GM18505 (cell line): Measurements from ENCODE around the gene OSBPL5.

Experiments used
- ATAC-seq: cut with Tn5 transposase; IDR thresholded peaks from one replicate; pipeline ENCODE4 v1.9.1; 2021; ENCODE audit not compliant: unreplicated experiment
- POLR2A ChIP-seq: IDR thresholded peaks from 4 replicates; pipeline ENCODE4 v1.6.1; 2011; ENCODE audit warnings: borderline replicate concordance; ENCODE audit not compliant: insufficient read depth, insufficient read length; ENCODE audit errors: extremely low read depth

The OSBPL5 gene

GRCh38 chr11:3192511-3193372, 27.6 kb upstream of the OSBPL5 start:
- no peak for TF ChIP-seq POLR2A
- no peak for ATAC-seq

GRCh38 chr11:3191586-3192324, 26.6 kb upstream of the OSBPL5 start:
- no peak for TF ChIP-seq POLR2A
- no peak for ATAC-seq

GRCh38 chr11:3190600-3190999, 25.5 kb upstream of the OSBPL5 start:
- ATAC-seq, result no peak
- TF ChIP-seq POLR2A, result no peak

- ATAC-seq, result no peak
Observed at GRCh38 chr11:3189886-3190583, 24.9 kb upstream of the OSBPL5 start.

GRCh38 chr11:3189196-3189843, 24.2 kb upstream of the OSBPL5 start:
- no peak for TF ChIP-seq POLR2A
- ATAC-seq, result no peak

More at GRCh38 chr11:3189886-3190583, 24.9 kb upstream of the OSBPL5 start:
- no peak for TF ChIP-seq POLR2A

GRCh38 chr11:3188496-3189195, 23.5 kb upstream of the OSBPL5 start:
- TF ChIP-seq POLR2A, result no peak

GRCh38 chr11:3186166-3186953, 21.2 kb upstream of the OSBPL5 start:
- TF ChIP-seq POLR2A, result no peak
- ATAC-seq, result no peak

More at GRCh38 chr11:3188496-3189195, 23.5 kb upstream of the OSBPL5 start:
- no peak for ATAC-seq

- TF ChIP-seq POLR2A, result no peak
- no peak for ATAC-seq
Observed at GRCh38 chr11:3184732-3185347, 19.7 kb upstream of the OSBPL5 start.

GRCh38 chr11:3183523-3183922, 18.4 kb upstream of the OSBPL5 start:
- ATAC-seq, result no peak
- no peak for TF ChIP-seq POLR2A

- no peak for TF ChIP-seq POLR2A
- no peak for ATAC-seq
Observed at GRCh38 chr11:3182462-3182852, 17.3 kb upstream of the OSBPL5 start.

- no peak for TF ChIP-seq POLR2A
- ATAC-seq, result no peak
Observed at GRCh38 chr11:3181725-3182461, 16.8 kb upstream of the OSBPL5 start.
